Progenitor cell of endocrine pancreas (in vitro differentiated cells): ENCODE data around the gene TIMP2. TPM values are rescaled to one million over a fixed set of nuclear protein-coding genes. Genes with fewer than 3 reads are reported as not detected.

Experiments used
- DNase-seq: peaks from one replicate; pipeline ENCODE4 v3.0.0; 2021; ENCODE audit warnings: low spot score; ENCODE audit not compliant: unreplicated experiment
- H3K27ac Mint-ChIP-seq: 2 replicates; pipeline ENCODE4 v1.8.0; 2021; ENCODE audit warnings: mild to moderate bottlenecking, moderate library complexity, mixed read lengths
- H3K27me3 Mint-ChIP-seq: 2 replicates; pipeline ENCODE4 v1.8.0; 2021; ENCODE audit warnings: mixed read lengths
- H3K36me3 Mint-ChIP-seq: 2 replicates; pipeline ENCODE4 v1.8.0; 2022; ENCODE audit warnings: mixed read lengths; ENCODE audit not compliant: insufficient read depth
- H3K4me1 Mint-ChIP-seq: 2 replicates; pipeline ENCODE4 v1.8.0; 2021; ENCODE audit warnings: low read depth, mixed read lengths
- H3K4me3 Mint-ChIP-seq: 2 replicates; pipeline ENCODE4 v1.8.0; 2021; ENCODE audit warnings: low read depth, mild to moderate bottlenecking, moderate library complexity, mixed read lengths
- H3K9me3 Mint-ChIP-seq: 2 replicates; pipeline ENCODE4 v1.8.0; 2021; ENCODE audit warnings: low read depth, mixed read lengths
- CTCF ChIP-seq: fragments of 200-600 bp; sonication (generic); IDR thresholded peaks from one replicate; pipeline ENCODE4 v1.5.0; 2021; ENCODE audit warnings: antibody characterized with exemption, mild to moderate bottlenecking; ENCODE audit not compliant: unreplicated experiment
- total RNA-seq: library from RNA; stranded (reverse); gene quantifications from 2 replicates; pipeline ENCODE4 v1.2.1, GENCODE V29; 2021

Gene TIMP2
- total RNA-seq, 1 donor from 2014 or later = 51.4 TPM

- Mint-ChIP-seq H3K36me3 (no peaks in the 10 kb centered on the region), H3K27me3 (peaks cover 6% of the 10 kb centered on the region), H3K27ac (no peak overlapping the region), H3K4me3 (no peak overlapping the region), H3K9me3 (no peaks in the 10 kb centered on the region), H3K4me1 (no peaks in the 10 kb centered on the region)
- no peak for TF ChIP-seq CTCF
- no peak for DNase-seq
Observed at GRCh38 chr17:78940708-78941107, 15.5 kb upstream of the TIMP2 start.

- H3K27me3 Mint-ChIP-seq = peaks cover 9% of the 10 kb centered on the region
- H3K27ac Mint-ChIP-seq = no peak overlapping the region
- H3K36me3 Mint-ChIP-seq = no peaks in the 10 kb centered on the region
- no peak overlapping the region for H3K4me3 Mint-ChIP-seq
- no peaks in the 10 kb centered on the region for H3K9me3 Mint-ChIP-seq
- H3K4me1 Mint-ChIP-seq = no peaks in the 10 kb centered on the region
- DNase-seq = no peak
- no peak for TF ChIP-seq CTCF
Observed at GRCh38 chr17:78940258-78940657, 15.1 kb upstream of the TIMP2 start.

GRCh38 chr17:78939615-78940014 is 14.4 kb upstream of the TIMP2 start:
- Mint-ChIP-seq H3K4me1 (no peaks in the 10 kb centered on the region), H3K27me3 (peaks cover 9% of the 10 kb centered on the region), H3K36me3 (no peaks in the 10 kb centered on the region), H3K4me3 (no peak overlapping the region), H3K9me3 (no peaks in the 10 kb centered on the region), H3K27ac (no peak overlapping the region)
- TF ChIP-seq CTCF = no peak
- DNase-seq = no peak

- H3K27ac Mint-ChIP-seq = no peak overlapping the region
- H3K9me3 Mint-ChIP-seq = no peaks in the 10 kb centered on the region
- TF ChIP-seq CTCF = no peak
- DNase-seq = no peak
- peaks cover 6% of the 10 kb centered on the region for H3K4me1 Mint-ChIP-seq
- no peak overlapping the region for H3K4me3 Mint-ChIP-seq
- no peaks in the 10 kb centered on the region for H3K36me3 Mint-ChIP-seq
- peaks cover 3% of the 10 kb centered on the region for H3K27me3 Mint-ChIP-seq
Observed at GRCh38 chr17:78937561-78937960, 12.4 kb upstream of the TIMP2 start.

GRCh38 chr17:78935419-78936323 is 10.5 kb upstream of the TIMP2 start:
- H3K27me3 Mint-ChIP-seq = peaks cover 5% of the 10 kb centered on the region

More at GRCh38 chr17:78935419-78936323, 10.5 kb upstream of the TIMP2 start:
- Mint-ChIP-seq H3K27ac (peak overlapping the region; percentile 63), H3K4me3 (no peak overlapping the region), H3K36me3 (no peaks in the 10 kb centered on the region), H3K4me1 (peaks cover 6% of the 10 kb centered on the region), H3K9me3 (no peaks in the 10 kb centered on the region)
- TF ChIP-seq CTCF = no peak
- no peak for DNase-seq
